ENCODE data around the gene GCDH.

DNA sequence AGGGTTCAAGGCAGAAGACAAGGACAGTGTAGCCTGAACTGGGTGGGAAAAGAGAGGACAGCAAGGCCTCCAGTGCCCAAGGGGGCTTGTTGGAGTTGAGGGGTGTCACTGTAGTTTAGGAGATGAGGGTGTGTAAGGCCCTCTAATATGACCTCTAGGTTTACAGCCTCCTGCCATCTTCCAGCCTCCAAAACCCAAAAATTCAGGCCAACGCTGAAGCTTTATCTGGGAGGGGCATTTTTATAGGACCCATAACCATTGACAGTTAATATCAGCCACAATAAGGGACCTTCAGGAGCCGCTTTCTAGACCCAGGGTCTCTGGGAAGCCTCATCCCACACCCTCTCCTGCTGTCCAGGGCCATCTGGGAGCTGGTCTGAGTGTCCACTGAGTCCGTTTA, 6.8 kb upstream of the GCDH start:
- TF ChIP-seq EZH2phosphoT487 (IDR thresholded peaks at IDR 0.05; ENCODE audit: low read depth) (no peak), CTCF (IDR thresholded peaks at IDR 0.05; ENCODE audit: low read depth, low read length) (no peak)

All from OCI-LY3 (cell line).